ENCODE measurements around the gene ZDHHC1. TPM values are rescaled to one million over a fixed set of nuclear protein-coding genes. Genes with fewer than 3 reads are reported as not detected.

Gene ZDHHC1
- total RNA-seq, 2 donors from 2014 or later, result 8.4 to 10.6 TPM

- no peak for DNase-seq
- peaks cover 30% of the 10 kb centered on the region for H3K36me3 ChIP-seq (ENCODE audit: control insufficient read depth, insufficient read depth, low read length)
- TF ChIP-seq, protein P1, sequence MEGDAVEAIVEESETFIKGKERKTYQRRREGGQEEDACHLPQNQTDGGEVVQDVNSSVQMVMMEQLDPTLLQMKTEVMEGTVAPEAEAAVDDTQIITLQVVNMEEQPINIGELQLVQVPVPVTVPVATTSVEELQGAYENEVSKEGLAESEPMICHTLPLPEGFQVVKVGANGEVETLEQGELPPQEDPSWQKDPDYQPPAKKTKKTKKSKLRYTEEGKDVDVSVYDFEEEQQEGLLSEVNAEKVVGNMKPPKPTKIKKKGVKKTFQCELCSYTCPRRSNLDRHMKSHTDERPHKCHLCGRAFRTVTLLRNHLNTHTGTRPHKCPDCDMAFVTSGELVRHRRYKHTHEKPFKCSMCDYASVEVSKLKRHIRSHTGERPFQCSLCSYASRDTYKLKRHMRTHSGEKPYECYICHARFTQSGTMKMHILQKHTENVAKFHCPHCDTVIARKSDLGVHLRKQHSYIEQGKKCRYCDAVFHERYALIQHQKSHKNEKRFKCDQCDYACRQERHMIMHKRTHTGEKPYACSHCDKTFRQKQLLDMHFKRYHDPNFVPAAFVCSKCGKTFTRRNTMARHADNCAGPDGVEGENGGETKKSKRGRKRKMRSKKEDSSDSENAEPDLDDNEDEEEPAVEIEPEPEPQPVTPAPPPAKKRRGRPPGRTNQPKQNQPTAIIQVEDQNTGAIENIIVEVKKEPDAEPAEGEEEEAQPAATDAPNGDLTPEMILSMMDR (conservative IDR thresholded peaks at IDR 0.05), result no peak
- no peak overlapping the region for H3K27ac ChIP-seq (ENCODE audit: low read depth, low read length)
- H3K9ac ChIP-seq (ENCODE audit: extremely low read depth, low read length, poor library complexity, severe bottlenecking), result no peak overlapping the region
- 88 to 94% methylated on average over 1 to 2 of the region's 2 CpGs for WGBS, 2 experiments (ENCODE audit: insufficient coverage in 1 of 2, insufficient read length in 1 of 2)
- H3K4me3 ChIP-seq (ENCODE audit: low read length), result no peak overlapping the region
- Mint-ChIP-seq H3K27ac (no peak overlapping the region), H3K9me3 (no peaks in the 10 kb centered on the region), H3K27me3 (ENCODE audit: insufficient read depth) (no peaks in the 10 kb centered on the region), H3K36me3 (ENCODE audit: low read depth) (peaks cover 23% of the 10 kb centered on the region), H3K4me1 (no peaks in the 10 kb centered on the region), H3K4me3 (no peak overlapping the region)
- H3K4me1 ChIP-seq (ENCODE audit: control insufficient read depth, insufficient read depth, low read length), result no peaks in the 10 kb centered on the region
- no peaks in the 10 kb centered on the region for H3K27me3 ChIP-seq (ENCODE audit: control insufficient read depth, insufficient read depth, low read length, poor library complexity, severe bottlenecking)
- no peaks in the 10 kb centered on the region for H3K9me3 ChIP-seq (ENCODE audit: control insufficient read depth, low read length)
Measured at GRCh38 chr16:67451704-67452435, 35.6 kb upstream of the ZDHHC1 start.

DNA sequence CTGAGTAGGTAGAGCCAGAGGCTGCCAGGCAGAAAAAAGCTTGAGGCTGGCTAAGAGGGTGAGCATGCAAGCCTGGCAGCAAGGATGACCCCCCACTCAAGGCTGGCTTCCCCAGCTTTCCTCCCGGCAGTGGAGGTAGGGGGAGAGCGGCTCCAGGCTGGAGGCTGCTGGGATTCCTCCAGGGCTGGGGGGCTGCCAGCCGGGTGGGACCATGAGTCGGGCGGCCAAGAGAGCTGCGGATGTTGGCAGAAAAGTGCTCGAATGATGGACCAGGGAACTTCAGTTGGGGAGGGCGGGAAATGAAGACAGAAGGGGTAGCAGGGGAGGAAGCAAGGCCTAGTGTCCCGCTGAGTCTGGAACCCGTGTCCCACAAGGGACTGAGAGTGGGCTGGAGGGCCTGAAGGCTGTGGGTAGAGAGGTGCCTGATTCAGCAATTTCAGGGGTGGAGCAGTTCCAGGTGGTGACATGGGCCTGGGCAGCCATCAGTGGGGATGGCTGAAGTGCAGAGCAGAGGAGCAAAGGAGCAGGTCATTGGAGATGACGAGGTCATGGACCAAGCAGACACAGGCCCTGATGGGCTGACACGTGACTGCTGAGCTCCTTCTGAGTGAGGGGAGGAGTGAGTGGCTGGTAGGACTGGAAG, 34.9 kb upstream of the ZDHHC1 start:
- Histone ChIP-seq H3K9ac (ENCODE audit: extremely low read depth, low read length, poor library complexity, severe bottlenecking) (no peak overlapping the region), H3K27ac (ENCODE audit: low read depth, low read length) (no peak overlapping the region), H3K36me3 (ENCODE audit: control insufficient read depth, insufficient read depth, low read length) (peaks cover 30% of the 10 kb centered on the region), H3K27me3 (ENCODE audit: control insufficient read depth, insufficient read depth, low read length, poor library complexity, severe bottlenecking) (no peaks in the 10 kb centered on the region), H3K9me3 (ENCODE audit: control insufficient read depth, low read length) (no peaks in the 10 kb centered on the region), H3K4me1 (ENCODE audit: control insufficient read depth, insufficient read depth, low read length) (no peaks in the 10 kb centered on the region), H3K4me3 (ENCODE audit: low read length) (no peak overlapping the region)
- H3K36me3 Mint-ChIP-seq (ENCODE audit: low read depth), result peaks cover 28% of the 10 kb centered on the region
- H3K27ac Mint-ChIP-seq, result peak overlapping the region; percentile 72
- H3K9me3 Mint-ChIP-seq, result no peaks in the 10 kb centered on the region
- WGBS, 2 experiments (ENCODE audit: insufficient coverage in 1 of 2, insufficient read length in 1 of 2), result 93 to 100% methylated on average over 5 to 12 of the region's 12 CpGs
- no peak for DNase-seq
- no peaks in the 10 kb centered on the region for H3K27me3 Mint-ChIP-seq (ENCODE audit: insufficient read depth)
- H3K4me3 Mint-ChIP-seq, result no peak overlapping the region
- H3K4me1 Mint-ChIP-seq, result no peaks in the 10 kb centered on the region
- TF ChIP-seq, protein P1 (conservative IDR thresholded peaks at IDR 0.05), result no peak

DNA sequence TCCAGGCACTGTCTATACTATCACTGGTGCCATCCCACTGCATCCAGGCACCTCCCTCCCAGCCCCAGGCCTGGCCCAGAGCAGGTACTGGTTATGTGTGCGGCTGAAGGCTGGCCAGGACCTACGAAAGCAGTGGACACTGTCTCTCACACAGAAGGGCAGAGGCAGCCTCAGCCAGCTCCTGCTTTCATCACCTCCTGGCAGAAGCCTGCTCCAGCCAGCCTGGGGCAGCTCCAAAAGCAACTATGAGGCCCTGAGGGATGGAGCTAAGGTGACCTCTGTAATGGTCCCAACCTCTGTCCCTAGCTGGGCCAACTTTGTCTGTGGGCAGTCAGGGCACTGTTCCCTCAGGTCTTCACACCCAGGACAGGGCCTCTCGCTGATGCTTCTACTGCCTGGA, 33.5 kb upstream of the ZDHHC1 start:
- 94 to 100% methylated on average over 3 of the region's 3 CpGs for WGBS, 2 experiments (ENCODE audit: insufficient coverage in 1 of 2, insufficient read length in 1 of 2)
- TF ChIP-seq, protein P1 (conservative IDR thresholded peaks at IDR 0.05), result no peak
- Histone ChIP-seq H3K27ac (ENCODE audit: low read depth, low read length) (no peak overlapping the region), H3K4me1 (ENCODE audit: control insufficient read depth, insufficient read depth, low read length) (no peaks in the 10 kb centered on the region), H3K36me3 (ENCODE audit: control insufficient read depth, insufficient read depth, low read length) (peaks cover 30% of the 10 kb centered on the region), H3K9ac (ENCODE audit: extremely low read depth, low read length, poor library complexity, severe bottlenecking) (no peak overlapping the region), H3K27me3 (ENCODE audit: control insufficient read depth, insufficient read depth, low read length, poor library complexity, severe bottlenecking) (no peaks in the 10 kb centered on the region), H3K9me3 (ENCODE audit: control insufficient read depth, low read length) (no peaks in the 10 kb centered on the region), H3K4me3 (ENCODE audit: low read length) (no peak overlapping the region)
- no peaks in the 10 kb centered on the region for H3K4me1 Mint-ChIP-seq
- H3K4me3 Mint-ChIP-seq, result no peak overlapping the region
- H3K27ac Mint-ChIP-seq, result no peak overlapping the region
- no peak for DNase-seq
- peaks cover 28% of the 10 kb centered on the region for H3K36me3 Mint-ChIP-seq (ENCODE audit: low read depth)
- H3K9me3 Mint-ChIP-seq, result no peaks in the 10 kb centered on the region
- no peaks in the 10 kb centered on the region for H3K27me3 Mint-ChIP-seq (ENCODE audit: insufficient read depth)

All from endodermal cell (in vitro differentiated cells).